ENCODE measurements around the gene TMEM132E.

Gene TMEM132E

GRCh38 chr17:34665150-34665806, 85.9 kb downstream of the TMEM132E start (continued):
- TF ChIP-seq, protein P1, sequence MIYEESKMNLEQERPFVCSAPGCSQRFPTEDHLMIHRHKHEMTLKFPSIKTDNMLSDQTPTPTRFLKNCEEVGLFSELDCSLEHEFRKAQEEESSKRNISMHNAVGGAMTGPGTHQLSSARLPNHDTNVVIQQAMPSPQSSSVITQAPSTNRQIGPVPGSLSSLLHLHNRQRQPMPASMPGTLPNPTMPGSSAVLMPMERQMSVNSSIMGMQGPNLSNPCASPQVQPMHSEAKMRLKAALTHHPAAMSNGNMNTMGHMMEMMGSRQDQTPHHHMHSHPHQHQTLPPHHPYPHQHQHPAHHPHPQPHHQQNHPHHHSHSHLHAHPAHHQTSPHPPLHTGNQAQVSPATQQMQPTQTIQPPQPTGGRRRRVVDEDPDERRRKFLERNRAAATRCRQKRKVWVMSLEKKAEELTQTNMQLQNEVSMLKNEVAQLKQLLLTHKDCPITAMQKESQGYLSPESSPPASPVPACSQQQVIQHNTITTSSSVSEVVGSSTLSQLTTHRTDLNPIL (CRISPR knock-in tag; IDR thresholded peaks at IDR 0.05; ENCODE audit: low read depth), result no peak
- no peak for TF ChIP-seq ZNF70 (CRISPR knock-in tag; IDR thresholded peaks at IDR 0.05)

DNA sequence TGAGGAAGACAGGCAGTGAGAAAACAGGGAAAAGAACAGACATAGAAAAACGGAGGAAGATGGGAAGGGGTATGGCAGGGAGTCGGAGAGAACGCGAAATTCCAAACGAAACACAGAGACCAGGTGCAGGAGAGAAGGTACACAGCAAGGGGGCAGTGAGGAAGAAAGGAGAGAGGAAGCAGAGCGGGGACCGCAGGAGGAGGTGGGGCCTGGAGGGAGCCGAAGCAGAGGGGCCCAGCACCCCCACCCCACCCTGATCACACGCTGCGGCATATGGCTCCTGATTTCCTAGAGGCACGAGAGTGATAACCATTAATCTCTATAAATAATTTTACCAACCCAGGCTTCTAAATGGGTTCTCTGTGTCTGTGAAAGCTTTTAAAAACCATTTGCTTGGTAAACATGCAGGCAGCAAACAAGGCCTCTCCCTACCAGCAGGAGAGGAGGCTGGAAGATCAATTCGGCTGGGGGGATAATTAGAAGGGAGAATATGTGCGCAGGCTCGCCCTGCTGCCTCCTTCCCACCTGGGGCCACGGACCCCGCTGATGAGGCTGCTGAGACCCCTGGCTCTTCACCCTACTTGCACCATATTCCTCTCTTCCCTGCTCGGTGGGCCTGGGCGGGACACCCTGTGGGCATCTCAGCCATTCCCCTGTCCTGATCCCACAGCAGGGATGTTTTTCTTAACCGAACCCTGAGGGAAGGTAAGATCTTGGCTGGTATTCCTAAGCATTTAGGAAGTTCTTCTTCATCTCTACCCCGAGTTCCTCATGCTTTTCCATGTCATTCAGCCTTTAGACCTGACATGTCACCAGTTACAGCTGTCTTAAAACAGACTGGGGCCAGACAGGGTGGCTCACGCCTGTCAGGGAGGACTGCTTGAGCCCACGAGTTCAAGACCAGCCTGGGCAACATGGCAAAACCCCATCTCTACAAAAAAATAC, 86.7 kb downstream of the TMEM132E start:
- no peak for ATAC-seq
- TF ChIP-seq RARB (CRISPR knock-in tag; IDR thresholded peaks at IDR 0.05) (no peak), PATZ1 (CRISPR knock-in tag; IDR thresholded peaks at IDR 0.05; ENCODE audit: borderline replicate concordance) (no peak)

GRCh38 chr17:34667656-34668055, 88.3 kb downstream of the TMEM132E start:
- no peak for ATAC-seq
- TF ChIP-seq RARB (CRISPR knock-in tag; IDR thresholded peaks at IDR 0.05), result no peak
- TF ChIP-seq ZNF70 (CRISPR knock-in tag; IDR thresholded peaks at IDR 0.05), result no peak
- no peak for TF ChIP-seq POU6F1 (CRISPR knock-in tag; IDR thresholded peaks at IDR 0.05; ENCODE audit: borderline replicate concordance, low read depth)
- TF ChIP-seq ZNF565 (CRISPR knock-in tag; conservative IDR thresholded peaks at IDR 0.05; ENCODE audit: low read depth), result no peak
- no peak for TF ChIP-seq ARNTL (CRISPR knock-in tag; IDR thresholded peaks at IDR 0.05; ENCODE audit: borderline replicate concordance, low read depth)
- TF ChIP-seq ESRRG (CRISPR knock-in tag; IDR thresholded peaks at IDR 0.05), result no peak
- no peak for TF ChIP-seq TCF4 (CRISPR knock-in tag; IDR thresholded peaks at IDR 0.05; ENCODE audit: borderline replicate concordance)
- TF ChIP-seq OSR1 (CRISPR knock-in tag; IDR thresholded peaks at IDR 0.05), result no peak
- no peak for TF ChIP-seq ZFP30 (CRISPR knock-in tag; IDR thresholded peaks at IDR 0.05)
- no peak for TF ChIP-seq CSRNP3 (CRISPR knock-in tag; IDR thresholded peaks at IDR 0.05)
- no peak for TF ChIP-seq SNAI2 (CRISPR knock-in tag; IDR thresholded peaks at IDR 0.05)
- TF ChIP-seq ZC3H10 (CRISPR knock-in tag; IDR thresholded peaks at IDR 0.05), result no peak
- TF ChIP-seq PPARA (CRISPR knock-in tag; IDR thresholded peaks at IDR 0.05; ENCODE audit: borderline replicate concordance), result no peak

DNA sequence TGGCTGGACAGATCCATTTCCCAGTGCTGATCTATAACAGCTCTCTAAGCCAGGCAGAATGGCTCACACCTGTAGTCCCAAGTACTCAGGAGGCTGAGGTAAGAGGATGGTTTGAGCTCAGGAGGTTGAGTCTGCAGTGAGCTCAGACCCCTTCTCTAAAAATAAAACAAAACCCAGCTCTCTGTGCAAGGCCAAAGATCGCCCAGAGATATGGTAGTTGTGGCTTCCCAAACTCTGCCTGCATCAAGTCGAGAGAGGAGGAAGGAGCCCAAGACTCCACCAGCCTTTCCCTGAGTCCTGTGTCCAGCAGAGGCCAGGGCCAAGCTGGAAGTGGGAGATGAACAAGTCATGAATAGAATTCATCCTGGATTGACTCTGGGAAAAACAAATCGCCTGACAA, 88.8 kb downstream of the TMEM132E start:
- no peak for ATAC-seq
- TF ChIP-seq ISL1 (CRISPR knock-in tag; IDR thresholded peaks at IDR 0.05) (no peak), ZFP30 (CRISPR knock-in tag; IDR thresholded peaks at IDR 0.05) (no peak), POU6F1 (CRISPR knock-in tag; IDR thresholded peaks at IDR 0.05; ENCODE audit: borderline replicate concordance, low read depth) (no peak), TOX (CRISPR knock-in tag; IDR thresholded peaks at IDR 0.05; ENCODE audit: borderline replicate concordance) (no peak), OSR1 (CRISPR knock-in tag; IDR thresholded peaks at IDR 0.05) (no peak), BACH2 (CRISPR knock-in tag; IDR thresholded peaks at IDR 0.05; ENCODE audit: borderline replicate concordance) (no peak), ZNF70 (CRISPR knock-in tag; IDR thresholded peaks at IDR 0.05) (no peak), TCF4 (CRISPR knock-in tag; IDR thresholded peaks at IDR 0.05; ENCODE audit: borderline replicate concordance) (no peak), GLIS3 (CRISPR knock-in tag; IDR thresholded peaks at IDR 0.05) (no peak)
- TF ChIP-seq, protein P2, sequence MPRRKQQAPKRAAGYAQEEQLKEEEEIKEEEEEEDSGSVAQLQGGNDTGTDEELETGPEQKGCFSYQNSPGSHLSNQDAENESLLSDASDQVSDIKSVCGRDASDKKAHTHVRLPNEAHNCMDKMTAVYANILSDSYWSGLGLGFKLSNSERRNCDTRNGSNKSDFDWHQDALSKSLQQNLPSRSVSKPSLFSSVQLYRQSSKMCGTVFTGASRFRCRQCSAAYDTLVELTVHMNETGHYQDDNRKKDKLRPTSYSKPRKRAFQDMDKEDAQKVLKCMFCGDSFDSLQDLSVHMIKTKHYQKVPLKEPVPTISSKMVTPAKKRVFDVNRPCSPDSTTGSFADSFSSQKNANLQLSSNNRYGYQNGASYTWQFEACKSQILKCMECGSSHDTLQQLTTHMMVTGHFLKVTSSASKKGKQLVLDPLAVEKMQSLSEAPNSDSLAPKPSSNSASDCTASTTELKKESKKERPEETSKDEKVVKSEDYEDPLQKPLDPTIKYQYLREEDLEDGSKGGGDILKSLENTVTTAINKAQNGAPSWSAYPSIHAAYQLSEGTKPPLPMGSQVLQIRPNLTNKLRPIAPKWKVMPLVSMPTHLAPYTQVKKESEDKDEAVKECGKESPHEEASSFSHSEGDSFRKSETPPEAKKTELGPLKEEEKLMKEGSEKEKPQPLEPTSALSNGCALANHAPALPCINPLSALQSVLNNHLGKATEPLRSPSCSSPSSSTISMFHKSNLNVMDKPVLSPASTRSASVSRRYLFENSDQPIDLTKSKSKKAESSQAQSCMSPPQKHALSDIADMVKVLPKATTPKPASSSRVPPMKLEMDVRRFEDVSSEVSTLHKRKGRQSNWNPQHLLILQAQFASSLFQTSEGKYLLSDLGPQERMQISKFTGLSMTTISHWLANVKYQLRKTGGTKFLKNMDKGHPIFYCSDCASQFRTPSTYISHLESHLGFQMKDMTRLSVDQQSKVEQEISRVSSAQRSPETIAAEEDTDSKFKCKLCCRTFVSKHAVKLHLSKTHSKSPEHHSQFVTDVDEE (CRISPR knock-in tag; IDR thresholded peaks at IDR 0.05), result no peak
- TF ChIP-seq, protein P1 (CRISPR knock-in tag; IDR thresholded peaks at IDR 0.05; ENCODE audit: low read depth), result no peak

Data from SK-N-SH treated with all-trans-retinoic acid at 6 μM for 48 hours (cell line).